GM19099 (cell line): Measurements from ENCODE around the gene SLC6A3.

Experiments
- POLR2A ChIP-seq: IDR thresholded peaks from 3 replicates; pipeline ENCODE4 v1.6.1; 2011; ENCODE audit warnings: low read depth; ENCODE audit not compliant: insufficient read length; ENCODE audit errors: extremely low read depth

SLC6A3 gene

GRCh38 chr5:1387059-1387755 lies 58.0 kb downstream of the SLC6A3 start:
- no peak for TF ChIP-seq POLR2A

- TF ChIP-seq POLR2A: no peak
These were observed 58.9 kb downstream of the SLC6A3 start for GRCh38 chr5:1386274-1386717.

GRCh38 chr5:1385395-1386273 lies 59.6 kb downstream of the SLC6A3 start:
- no peak for TF ChIP-seq POLR2A

GRCh38 chr5:1384521-1384920 lies 60.7 kb downstream of the SLC6A3 start:
- TF ChIP-seq POLR2A: no peak

GRCh38 chr5:1383886-1384401 lies 61.3 kb downstream of the SLC6A3 start:
- TF ChIP-seq POLR2A: no peak

GRCh38 chr5:1383344-1383743 lies 61.9 kb downstream of the SLC6A3 start:
- TF ChIP-seq POLR2A: no peak

- no peak for TF ChIP-seq POLR2A
These were observed 63.0 kb downstream of the SLC6A3 start for GRCh38 chr5:1382248-1382700.

GRCh38 chr5:1381370-1382247 lies 63.6 kb downstream of the SLC6A3 start:
- no peak for TF ChIP-seq POLR2A

GRCh38 chr5:1380910-1381309 lies 64.3 kb downstream of the SLC6A3 start:
- TF ChIP-seq POLR2A: no peak

- TF ChIP-seq POLR2A: no peak
These were observed 65.0 kb downstream of the SLC6A3 start for GRCh38 chr5:1380011-1380817.

GRCh38 chr5:1378866-1379659 lies 66.2 kb downstream of the SLC6A3 start:
- TF ChIP-seq POLR2A: no peak

- TF ChIP-seq POLR2A: no peak
These were observed 67.1 kb downstream of the SLC6A3 start for GRCh38 chr5:1378096-1378495.

GRCh38 chr5:1376981-1377380 lies 68.3 kb downstream of the SLC6A3 start:
- no peak for TF ChIP-seq POLR2A
